ENCODE data around the gene CFAP70.

Gene CFAP70

GRCh38 chr10:73210395-73211105 is 148.1 kb downstream of the CFAP70 start:
- DNase-seq, result no peak

DNA sequence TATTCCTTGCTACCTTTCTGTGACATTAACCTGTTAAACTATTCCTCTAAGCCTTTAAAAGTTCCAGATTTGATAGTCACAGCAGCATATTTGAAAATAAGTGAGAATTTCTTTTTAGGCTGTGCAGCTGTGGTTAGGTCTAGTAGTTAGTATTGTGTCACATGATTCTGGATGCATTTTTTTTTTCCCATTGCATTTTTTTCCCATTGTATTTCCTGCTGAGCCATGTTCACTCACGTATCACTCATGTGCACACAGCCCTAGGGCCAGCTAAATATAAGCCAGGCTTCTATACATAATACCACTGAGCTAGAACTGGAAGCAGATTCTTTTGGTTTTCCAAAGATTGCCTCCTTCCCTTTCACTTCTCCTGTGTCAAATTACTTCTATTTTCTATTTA is 149.0 kb downstream of the CFAP70 start:
- DNase-seq, result no peak

GRCh38 chr10:73207883-73208282 is 150.8 kb downstream of the CFAP70 start:
- DNase-seq, result no peak

- DNase-seq, result no peak
Observed at GRCh38 chr10:73206385-73206784, 152.3 kb downstream of the CFAP70 start.

DNA sequence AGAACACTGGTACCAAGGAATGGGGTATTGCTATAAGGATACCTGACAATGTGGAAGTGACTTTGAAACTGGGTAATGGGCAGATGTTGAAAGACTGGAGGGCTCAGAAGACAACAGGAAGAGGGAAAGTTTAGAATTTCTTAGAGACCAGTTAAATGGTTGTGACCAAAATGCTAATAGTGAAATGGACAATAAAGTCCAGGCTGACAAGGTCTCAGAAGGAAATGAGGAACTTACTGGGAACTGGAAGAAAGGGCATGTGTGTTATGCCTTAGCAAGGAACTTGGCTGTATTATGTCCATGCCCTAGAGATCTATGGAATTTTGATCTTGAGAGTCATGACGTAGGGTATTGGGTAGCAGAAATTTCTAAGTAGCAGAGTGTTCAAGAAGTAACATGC is 152.8 kb downstream of the CFAP70 start:
- DNase-seq, result no peak

GRCh38 chr10:73205081-73205480 is 153.6 kb downstream of the CFAP70 start:
- no peak for DNase-seq

All from NCI-H1417 treated with DMSO at 0.1 percent for 48 hours (cell line).